Measurements from ENCODE around the gene CDH13. TPM values are rescaled to one million over a fixed set of nuclear protein-coding genes. Genes with fewer than 3 reads are reported as not detected.

The CDH13 gene
- total RNA-seq, 1 donor from 2014 or later: 20.9 TPM

GRCh38 chr16:83345846-83346640 is 719.3 kb downstream of the CDH13 start:
- Histone ChIP-seq H3K9me3 (ENCODE audit: control insufficient read depth in 3 of 3, low read length in 3 of 3) (no peaks in the 10 kb centered on the region), H3K9ac (ENCODE audit: low read depth in 1 of 3, low read length in 3 of 3) (no peak overlapping the region), H3K27ac (ENCODE audit: low read depth, low read length) (no peak overlapping the region), H3K4me3 (ENCODE audit: low read length in 3 of 3) (no peak overlapping the region), H3K4me1 (ENCODE audit: control insufficient read depth in 3 of 3, insufficient read depth in 3 of 3, low read length in 3 of 3) (peaks cover 8 to 16% (median 14%) of the 10 kb centered on the region in 3 donors), H3K27me3 (ENCODE audit: control insufficient read depth in 3 of 3, insufficient read depth in 3 of 3, low read length in 3 of 3) (no peaks in the 10 kb centered on the region), H3K36me3 (ENCODE audit: control insufficient read depth in 3 of 3, insufficient read depth in 3 of 3, low read length in 3 of 3) (no peaks in the 10 kb centered on the region)

DNA sequence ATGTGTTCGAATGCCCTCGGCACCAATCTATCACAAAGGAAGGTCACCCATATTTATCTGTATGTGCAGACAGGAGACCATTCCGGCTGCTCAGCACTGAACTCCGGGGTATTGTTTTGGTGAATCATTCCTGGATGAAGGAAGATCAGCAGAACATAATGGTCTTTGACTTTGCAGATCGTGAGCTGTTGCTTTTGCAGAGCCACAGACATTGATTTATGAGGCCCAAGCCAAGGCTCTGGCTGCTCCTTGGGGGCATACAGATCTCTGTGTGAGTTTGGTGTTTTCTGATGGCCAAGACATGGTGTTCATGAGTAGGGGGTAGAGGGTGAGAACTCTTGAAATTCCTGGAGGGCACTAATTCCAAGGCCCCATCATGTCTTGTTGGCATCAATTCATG is 722.2 kb downstream of the CDH13 start:
- Histone ChIP-seq H3K36me3 (ENCODE audit: control insufficient read depth in 3 of 3, insufficient read depth in 3 of 3, low read length in 3 of 3) (no peaks in the 10 kb centered on the region), H3K27ac (ENCODE audit: low read depth, low read length) (no peak overlapping the region), H3K4me1 (ENCODE audit: control insufficient read depth in 3 of 3, insufficient read depth in 3 of 3, low read length in 3 of 3) (peaks cover 14 to 26% (median 16%) of the 10 kb centered on the region in 3 donors), H3K9me3 (ENCODE audit: control insufficient read depth in 3 of 3, low read length in 3 of 3) (no peaks in the 10 kb centered on the region), H3K9ac (ENCODE audit: low read depth in 1 of 3, low read length in 3 of 3) (no peak overlapping the region), H3K27me3 (ENCODE audit: control insufficient read depth in 3 of 3, insufficient read depth in 3 of 3, low read length in 3 of 3) (no peaks in the 10 kb centered on the region), H3K4me3 (ENCODE audit: low read length in 3 of 3) (no peak overlapping the region)

DNA sequence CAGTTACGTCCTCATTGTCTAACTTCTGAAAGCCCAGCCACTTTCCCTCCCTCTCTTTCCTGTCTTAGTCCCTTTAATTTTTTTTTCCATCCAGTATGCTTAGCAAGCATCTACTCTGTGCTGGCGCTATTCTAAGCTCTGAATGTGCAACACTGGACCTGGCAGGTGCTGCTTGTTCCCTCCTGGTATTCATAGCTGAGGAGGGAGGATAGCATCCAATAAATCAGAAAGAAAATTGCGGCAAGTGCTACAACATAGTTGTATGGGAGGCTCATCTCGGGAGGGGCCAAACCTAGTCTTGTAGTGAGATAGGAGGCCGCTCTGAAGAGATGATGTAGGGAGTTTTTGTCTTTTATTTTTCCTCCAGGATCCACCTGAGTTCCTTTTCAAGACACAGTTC is 723.7 kb downstream of the CDH13 start:
- Histone ChIP-seq H3K4me3 (ENCODE audit: low read length in 3 of 3) (peak overlapping the region in 2 of 3 donors; percentile 3 to 47), H3K9ac (ENCODE audit: low read depth in 1 of 3, low read length in 3 of 3) (peak overlapping the region in 2 of 3 donors; percentile 18 to 59), H3K4me1 (ENCODE audit: control insufficient read depth in 3 of 3, insufficient read depth in 3 of 3, low read length in 3 of 3) (peaks cover 17 to 30% (median 26%) of the 10 kb centered on the region in 3 donors), H3K36me3 (ENCODE audit: control insufficient read depth in 3 of 3, insufficient read depth in 3 of 3, low read length in 3 of 3) (no peaks in the 10 kb centered on the region), H3K27ac (ENCODE audit: low read depth, low read length) (peak overlapping the region; percentile 62), H3K9me3 (ENCODE audit: control insufficient read depth in 3 of 3, low read length in 3 of 3) (no peaks in the 10 kb centered on the region), H3K27me3 (ENCODE audit: control insufficient read depth in 3 of 3, insufficient read depth in 3 of 3, low read length in 3 of 3) (no peaks in the 10 kb centered on the region)

DNA sequence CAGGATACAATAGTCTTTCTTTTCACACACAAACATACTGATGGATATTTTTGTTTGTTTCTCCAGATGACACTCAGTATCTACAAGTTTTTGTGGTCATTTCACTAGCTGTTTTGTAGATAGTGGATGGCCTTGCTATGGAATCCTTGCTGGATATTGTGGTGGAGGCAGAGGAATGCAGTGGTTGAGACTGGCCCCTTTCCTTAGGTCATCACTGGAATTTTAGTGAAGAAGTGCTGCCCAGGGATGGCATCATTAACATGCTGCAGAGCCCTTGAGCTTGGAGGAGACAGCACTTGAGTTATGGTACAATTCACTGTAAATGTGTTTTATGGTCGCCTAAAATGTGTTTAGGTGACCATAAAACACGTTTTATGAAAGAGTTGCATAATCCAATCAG is 725.1 kb downstream of the CDH13 start:
- H3K9ac ChIP-seq (ENCODE audit: low read depth in 1 of 3, low read length in 3 of 3): no peak overlapping the region
- no peak overlapping the region for H3K4me3 ChIP-seq (ENCODE audit: low read length in 3 of 3)
- no peaks in the 10 kb centered on the region for H3K9me3 ChIP-seq (ENCODE audit: control insufficient read depth in 3 of 3, low read length in 3 of 3)
- no peak overlapping the region for H3K27ac ChIP-seq (ENCODE audit: low read depth, low read length)
- H3K27me3 ChIP-seq (ENCODE audit: control insufficient read depth in 3 of 3, insufficient read depth in 3 of 3, low read length in 3 of 3): no peaks in the 10 kb centered on the region
- peaks cover 17 to 37% (median 26%) of the 10 kb centered on the region in 3 donors for H3K4me1 ChIP-seq (ENCODE audit: control insufficient read depth in 3 of 3, insufficient read depth in 3 of 3, low read length in 3 of 3)
- no peaks in the 10 kb centered on the region for H3K36me3 ChIP-seq (ENCODE audit: control insufficient read depth in 3 of 3, insufficient read depth in 3 of 3, low read length in 3 of 3)

DNA sequence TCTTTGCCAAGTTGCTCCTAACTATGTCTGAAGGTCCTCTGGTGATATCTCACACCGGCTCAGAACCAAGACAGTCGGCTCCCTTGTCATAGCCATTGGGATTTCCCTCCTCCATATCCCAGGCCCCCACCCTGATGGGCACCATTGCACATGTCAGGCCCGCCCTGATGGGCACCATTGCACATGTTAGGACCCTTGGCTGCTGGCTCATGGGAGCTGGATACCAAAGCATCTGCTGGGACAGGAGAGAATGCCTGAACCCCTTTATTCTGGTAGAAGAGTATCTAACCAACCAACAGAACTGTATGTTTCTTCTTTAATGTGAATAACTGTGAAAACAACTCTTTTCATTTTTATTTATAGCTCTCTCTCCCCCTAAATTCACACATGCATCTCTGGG is 726.5 kb downstream of the CDH13 start:
- H3K27ac ChIP-seq (ENCODE audit: low read depth, low read length): peak overlapping the region; percentile 12

DNA sequence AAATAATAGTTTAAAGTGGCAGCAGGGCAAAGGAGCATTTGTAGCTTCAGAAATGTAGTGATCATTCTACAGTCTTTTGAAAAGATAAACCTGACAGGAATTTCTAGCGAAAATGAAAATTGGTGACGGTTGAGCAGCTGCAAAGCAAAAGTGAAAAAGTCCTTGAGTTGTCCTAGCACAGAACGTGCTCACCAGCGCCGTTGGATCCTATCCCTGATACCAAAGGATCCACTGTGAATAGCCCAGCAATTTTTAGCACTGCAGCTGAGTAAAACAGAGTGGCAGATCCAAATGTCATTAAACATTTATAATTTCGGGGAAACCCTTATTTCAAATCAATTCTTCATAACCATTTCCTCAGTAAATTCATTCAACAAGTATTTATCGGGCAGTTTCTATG is 727.2 kb downstream of the CDH13 start:
- H3K27me3 ChIP-seq (ENCODE audit: control insufficient read depth in 3 of 3, insufficient read depth in 3 of 3, low read length in 3 of 3): no peaks in the 10 kb centered on the region
- peak overlapping the region; percentile 59 for H3K27ac ChIP-seq (ENCODE audit: low read depth, low read length)
- H3K9ac ChIP-seq (ENCODE audit: low read depth in 1 of 3, low read length in 3 of 3): no peak overlapping the region
- no peaks in the 10 kb centered on the region for H3K9me3 ChIP-seq (ENCODE audit: control insufficient read depth in 3 of 3, low read length in 3 of 3)
- no peaks in the 10 kb centered on the region for H3K36me3 ChIP-seq (ENCODE audit: control insufficient read depth in 3 of 3, insufficient read depth in 3 of 3, low read length in 3 of 3)
- peaks cover 17 to 37% (median 26%) of the 10 kb centered on the region in 3 donors for H3K4me1 ChIP-seq (ENCODE audit: control insufficient read depth in 3 of 3, insufficient read depth in 3 of 3, low read length in 3 of 3)
- peak overlapping the region in 1 of 3 donors; percentile 7 for H3K4me3 ChIP-seq (ENCODE audit: low read length in 3 of 3)

More for the DNA sequence above, 726.5 kb downstream of the CDH13 start:
- no peaks in the 10 kb centered on the region for H3K27me3 ChIP-seq (ENCODE audit: control insufficient read depth in 3 of 3, insufficient read depth in 3 of 3, low read length in 3 of 3)
- H3K4me3 ChIP-seq (ENCODE audit: low read length in 3 of 3): no peak overlapping the region
- no peaks in the 10 kb centered on the region for H3K36me3 ChIP-seq (ENCODE audit: control insufficient read depth in 3 of 3, insufficient read depth in 3 of 3, low read length in 3 of 3)
- no peaks in the 10 kb centered on the region for H3K9me3 ChIP-seq (ENCODE audit: control insufficient read depth in 3 of 3, low read length in 3 of 3)
- peaks cover 17 to 37% (median 26%) of the 10 kb centered on the region in 3 donors for H3K4me1 ChIP-seq (ENCODE audit: control insufficient read depth in 3 of 3, insufficient read depth in 3 of 3, low read length in 3 of 3)
- no peak overlapping the region for H3K9ac ChIP-seq (ENCODE audit: low read depth in 1 of 3, low read length in 3 of 3)

DNA sequence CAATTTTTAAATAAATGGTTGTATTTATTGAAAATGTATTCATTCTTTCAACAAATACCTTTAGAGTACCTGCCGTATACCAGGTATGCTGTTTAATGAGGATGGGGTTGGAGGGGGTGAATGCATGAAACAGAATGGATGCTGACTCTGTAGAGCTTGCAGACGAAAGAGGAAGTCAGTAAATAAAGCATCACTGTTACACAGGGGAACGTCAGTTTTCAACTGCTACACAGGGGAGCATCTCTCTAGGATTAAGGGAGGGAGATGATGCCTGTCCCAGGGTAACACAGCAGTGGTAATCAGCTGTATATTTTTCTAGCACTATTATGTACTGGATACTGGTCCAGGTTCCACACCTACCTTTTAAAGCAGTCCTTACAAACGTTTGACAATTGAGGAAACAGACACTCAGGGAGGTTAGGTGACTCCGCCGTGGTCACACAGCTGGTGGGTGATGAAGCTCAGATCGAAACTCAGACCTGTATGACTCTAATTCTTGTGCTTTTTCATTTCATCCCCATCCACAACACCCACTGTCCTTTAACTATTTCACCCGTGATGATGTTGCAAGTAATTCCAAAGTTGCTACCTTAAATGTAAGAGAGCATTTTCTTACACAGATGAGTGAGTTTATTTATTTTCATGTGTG is 728.9 kb downstream of the CDH13 start:
- Histone ChIP-seq H3K4me3 (ENCODE audit: low read length in 3 of 3) (no peak overlapping the region), H3K9ac (ENCODE audit: low read depth in 1 of 3, low read length in 3 of 3) (no peak overlapping the region), H3K27me3 (ENCODE audit: control insufficient read depth in 3 of 3, insufficient read depth in 3 of 3, low read length in 3 of 3) (no peaks in the 10 kb centered on the region), H3K27ac (ENCODE audit: low read depth, low read length) (no peak overlapping the region), H3K4me1 (ENCODE audit: control insufficient read depth in 3 of 3, insufficient read depth in 3 of 3, low read length in 3 of 3) (peaks cover 11 to 26% (median 13%) of the 10 kb centered on the region in 3 donors), H3K9me3 (ENCODE audit: control insufficient read depth in 3 of 3, low read length in 3 of 3) (no peaks in the 10 kb centered on the region), H3K36me3 (ENCODE audit: control insufficient read depth in 3 of 3, insufficient read depth in 3 of 3, low read length in 3 of 3) (no peaks in the 10 kb centered on the region)

DNA sequence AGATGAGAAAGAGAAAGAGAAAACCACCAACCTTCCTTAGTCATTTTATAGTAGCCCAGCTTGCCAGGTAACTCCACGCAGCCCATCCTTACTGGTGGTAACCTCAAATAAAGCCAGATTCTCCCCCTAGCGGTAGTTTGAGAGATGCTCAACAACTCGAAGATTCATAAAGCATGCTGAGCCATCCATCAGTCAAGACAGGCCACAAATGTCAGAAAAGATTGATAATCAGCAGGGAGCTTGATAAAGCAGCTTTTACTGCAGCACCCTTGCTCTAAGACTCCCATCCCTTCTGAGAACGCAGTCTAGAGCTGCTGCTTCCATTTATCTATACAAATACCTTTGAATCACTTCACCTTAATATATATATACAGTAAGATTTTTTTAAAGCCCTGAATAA is 729.5 kb downstream of the CDH13 start:
- no peak overlapping the region for H3K27ac ChIP-seq (ENCODE audit: low read depth, low read length)
- no peaks in the 10 kb centered on the region for H3K27me3 ChIP-seq (ENCODE audit: control insufficient read depth in 3 of 3, insufficient read depth in 3 of 3, low read length in 3 of 3)
- H3K36me3 ChIP-seq (ENCODE audit: control insufficient read depth in 3 of 3, insufficient read depth in 3 of 3, low read length in 3 of 3): no peaks in the 10 kb centered on the region
- no peak overlapping the region for H3K4me3 ChIP-seq (ENCODE audit: low read length in 3 of 3)
- no peaks in the 10 kb centered on the region for H3K9me3 ChIP-seq (ENCODE audit: control insufficient read depth in 3 of 3, low read length in 3 of 3)
- peaks cover 8 to 23% (median 9%) of the 10 kb centered on the region in 3 donors for H3K4me1 ChIP-seq (ENCODE audit: control insufficient read depth in 3 of 3, insufficient read depth in 3 of 3, low read length in 3 of 3)
- no peak overlapping the region for H3K9ac ChIP-seq (ENCODE audit: low read depth in 1 of 3, low read length in 3 of 3)

GRCh38 chr16:83356986-83357385 is 730.2 kb downstream of the CDH13 start:
- no peaks in the 10 kb centered on the region for H3K27me3 ChIP-seq (ENCODE audit: control insufficient read depth in 3 of 3, insufficient read depth in 3 of 3, low read length in 3 of 3)

GRCh38 chr16:83363521-83363920 is 736.8 kb downstream of the CDH13 start:
- Histone ChIP-seq H3K9me3 (ENCODE audit: control insufficient read depth in 3 of 3, low read length in 3 of 3) (no peaks in the 10 kb centered on the region), H3K4me1 (ENCODE audit: control insufficient read depth in 3 of 3, insufficient read depth in 3 of 3, low read length in 3 of 3) (no peaks in the 10 kb centered on the region), H3K36me3 (ENCODE audit: control insufficient read depth in 3 of 3, insufficient read depth in 3 of 3, low read length in 3 of 3) (no peaks in the 10 kb centered on the region), H3K27ac (ENCODE audit: low read depth, low read length) (no peak overlapping the region), H3K27me3 (ENCODE audit: control insufficient read depth in 3 of 3, insufficient read depth in 3 of 3, low read length in 3 of 3) (no peaks in the 10 kb centered on the region), H3K4me3 (ENCODE audit: low read length in 3 of 3) (no peak overlapping the region), H3K9ac (ENCODE audit: low read depth in 1 of 3, low read length in 3 of 3) (no peak overlapping the region)

More at GRCh38 chr16:83356986-83357385, 730.2 kb downstream of the CDH13 start:
- Histone ChIP-seq H3K9ac (ENCODE audit: low read depth in 1 of 3, low read length in 3 of 3) (no peak overlapping the region), H3K4me1 (ENCODE audit: control insufficient read depth in 3 of 3, insufficient read depth in 3 of 3, low read length in 3 of 3) (peaks cover 7 to 16% (median 9%) of the 10 kb centered on the region in 3 donors), H3K9me3 (ENCODE audit: control insufficient read depth in 3 of 3, low read length in 3 of 3) (no peaks in the 10 kb centered on the region), H3K27ac (ENCODE audit: low read depth, low read length) (no peak overlapping the region), H3K4me3 (ENCODE audit: low read length in 3 of 3) (no peak overlapping the region), H3K36me3 (ENCODE audit: control insufficient read depth in 3 of 3, insufficient read depth in 3 of 3, low read length in 3 of 3) (no peaks in the 10 kb centered on the region)

All from skeletal muscle tissue (tissue), 4 donors.